Ishikawa (cell line): ENCODE results near the gene HPRT1.

Experiments
- CREB1 ChIP-seq: IDR thresholded peaks from 2 replicates; pipeline ENCODE4 v1.6.1; 2012; ENCODE audit warnings: low read depth
- EGR1 ChIP-seq: IDR thresholded peaks from 2 replicates; pipeline ENCODE4 v1.6.1; 2012
- EP300 ChIP-seq: IDR thresholded peaks from 2 replicates; pipeline ENCODE4 v1.6.1; 2012; ENCODE audit warnings: borderline replicate concordance
- RAD21 ChIP-seq: IDR thresholded peaks from 2 replicates; pipeline ENCODE4 v1.6.1; 2012; ENCODE audit warnings: low read depth
- TAF1 ChIP-seq: IDR thresholded peaks from 2 replicates; pipeline ENCODE4 v1.6.1; 2012; ENCODE audit warnings: low read depth, mild to moderate bottlenecking
- TEAD4 ChIP-seq: IDR thresholded peaks from 2 replicates; pipeline ENCODE4 v1.6.1; 2012
- YY1 ChIP-seq: IDR thresholded peaks from 2 replicates; pipeline ENCODE4 v1.6.1; 2012; ENCODE audit warnings: low read depth
- TF ChIP-seq, protein P1 (sequence below): IDR thresholded peaks from 2 replicates; pipeline ENCODE4 v1.6.1; 2012
- TF ChIP-seq, protein P2 (sequence below): IDR thresholded peaks from 2 replicates; pipeline ENCODE4 v1.6.1; 2012; ENCODE audit warnings: low read depth, mild to moderate bottlenecking
- TF ChIP-seq, protein P3 (sequence below): IDR thresholded peaks from 2 replicates; pipeline ENCODE4 v1.6.1; 2012

DNA sequence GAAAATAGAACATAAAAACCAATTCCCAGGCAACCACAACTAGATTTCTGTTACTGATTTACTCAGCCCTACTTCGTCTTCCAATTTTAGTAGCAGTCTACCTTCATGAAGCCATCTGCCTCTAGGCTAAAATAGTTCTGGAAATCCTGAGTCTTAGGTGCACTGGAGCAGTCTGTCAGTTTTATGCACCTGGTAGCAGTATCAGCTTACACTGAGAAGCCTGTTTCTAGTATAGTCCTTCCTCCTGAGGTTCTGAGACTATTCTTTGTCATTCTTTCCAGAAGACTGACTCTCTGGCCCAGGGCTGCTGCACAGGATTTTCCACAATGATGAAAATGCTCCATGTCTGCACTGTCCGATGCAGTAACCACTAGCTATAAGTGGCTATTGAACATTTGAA is 16.9 kb upstream of the HPRT1 start:
- TF ChIP-seq, protein P1, sequence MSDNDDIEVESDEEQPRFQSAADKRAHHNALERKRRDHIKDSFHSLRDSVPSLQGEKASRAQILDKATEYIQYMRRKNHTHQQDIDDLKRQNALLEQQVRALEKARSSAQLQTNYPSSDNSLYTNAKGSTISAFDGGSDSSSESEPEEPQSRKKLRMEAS, result no peak
- no peak for TF ChIP-seq RAD21
- no peak for TF ChIP-seq CREB1
- TF ChIP-seq YY1, result no peak
- TF ChIP-seq TEAD4, result no peak
- TF ChIP-seq TAF1, result no peak
- TF ChIP-seq EGR1, result no peak
- TF ChIP-seq EP300, result no peak
- TF ChIP-seq, protein P2, sequence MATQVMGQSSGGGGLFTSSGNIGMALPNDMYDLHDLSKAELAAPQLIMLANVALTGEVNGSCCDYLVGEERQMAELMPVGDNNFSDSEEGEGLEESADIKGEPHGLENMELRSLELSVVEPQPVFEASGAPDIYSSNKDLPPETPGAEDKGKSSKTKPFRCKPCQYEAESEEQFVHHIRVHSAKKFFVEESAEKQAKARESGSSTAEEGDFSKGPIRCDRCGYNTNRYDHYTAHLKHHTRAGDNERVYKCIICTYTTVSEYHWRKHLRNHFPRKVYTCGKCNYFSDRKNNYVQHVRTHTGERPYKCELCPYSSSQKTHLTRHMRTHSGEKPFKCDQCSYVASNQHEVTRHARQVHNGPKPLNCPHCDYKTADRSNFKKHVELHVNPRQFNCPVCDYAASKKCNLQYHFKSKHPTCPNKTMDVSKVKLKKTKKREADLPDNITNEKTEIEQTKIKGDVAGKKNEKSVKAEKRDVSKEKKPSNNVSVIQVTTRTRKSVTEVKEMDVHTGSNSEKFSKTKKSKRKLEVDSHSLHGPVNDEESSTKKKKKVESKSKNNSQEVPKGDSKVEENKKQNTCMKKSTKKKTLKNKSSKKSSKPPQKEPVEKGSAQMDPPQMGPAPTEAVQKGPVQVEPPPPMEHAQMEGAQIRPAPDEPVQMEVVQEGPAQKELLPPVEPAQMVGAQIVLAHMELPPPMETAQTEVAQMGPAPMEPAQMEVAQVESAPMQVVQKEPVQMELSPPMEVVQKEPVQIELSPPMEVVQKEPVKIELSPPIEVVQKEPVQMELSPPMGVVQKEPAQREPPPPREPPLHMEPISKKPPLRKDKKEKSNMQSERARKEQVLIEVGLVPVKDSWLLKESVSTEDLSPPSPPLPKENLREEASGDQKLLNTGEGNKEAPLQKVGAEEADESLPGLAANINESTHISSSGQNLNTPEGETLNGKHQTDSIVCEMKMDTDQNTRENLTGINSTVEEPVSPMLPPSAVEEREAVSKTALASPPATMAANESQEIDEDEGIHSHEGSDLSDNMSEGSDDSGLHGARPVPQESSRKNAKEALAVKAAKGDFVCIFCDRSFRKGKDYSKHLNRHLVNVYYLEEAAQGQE, result no peak
- TF ChIP-seq, protein P3, sequence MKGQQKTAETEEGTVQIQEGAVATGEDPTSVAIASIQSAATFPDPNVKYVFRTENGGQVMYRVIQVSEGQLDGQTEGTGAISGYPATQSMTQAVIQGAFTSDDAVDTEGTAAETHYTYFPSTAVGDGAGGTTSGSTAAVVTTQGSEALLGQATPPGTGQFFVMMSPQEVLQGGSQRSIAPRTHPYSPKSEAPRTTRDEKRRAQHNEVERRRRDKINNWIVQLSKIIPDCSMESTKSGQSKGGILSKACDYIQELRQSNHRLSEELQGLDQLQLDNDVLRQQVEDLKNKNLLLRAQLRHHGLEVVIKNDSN, result no peak
